Measurements from ENCODE around the gene TADA3. TPM values are rescaled to one million over a fixed set of nuclear protein-coding genes. Genes with fewer than 3 reads are reported as not detected.

TADA3 gene
- total and polyA plus RNA-seq, 9 of the 15 experiments (the other 6 are each of a cell fraction or from before 2014, with no cell fraction given) = 4.1 to 110 (median 74.8) TPM

GRCh38 chr3:9807981-9808344 is 15.7 kb upstream of the TADA3 start (continued):
- TF ChIP-seq HOMEZ (CRISPR knock-in tag; IDR thresholded peaks at IDR 0.05) (no peak), THRAP3 (IDR thresholded peaks at IDR 0.05; ENCODE audit: borderline replicate concordance) (no peak), CBFB (CRISPR knock-in tag; IDR thresholded peaks at IDR 0.05) (no peak), U2AF1 (optimal IDR thresholded peaks at IDR 0.05; ENCODE audit: low read depth, low read length) (no peak), RERE (CRISPR knock-in tag; IDR thresholded peaks at IDR 0.05; ENCODE audit: borderline replicate concordance) (no peak), KLF13 (tag; IDR thresholded peaks at IDR 0.05; ENCODE audit: borderline replicate concordance, low read depth) (no peak), POLR2G (IDR thresholded peaks at IDR 0.05; ENCODE audit: low read depth, low read length) (peak; percentile 41; the same call in 1 of the 2 replicates)

Data from K562 (cell line).